ENCODE measurements around the gene NOPCHAP1. TPM values are rescaled to one million over a fixed set of nuclear protein-coding genes. Genes with fewer than 3 reads are reported as not detected.

Gene NOPCHAP1
- total and polyA plus RNA-seq, 2 experiments from 2014 or later, result 7.5 to 25.6 TPM

GRCh38 chr12:104956870-104957718 is 29.0 kb upstream of the NOPCHAP1 start:
- peak in 1 of 2 donors; percentile 66 for DNase-seq (ENCODE audit: low read depth in 1 of 2, low spot score in 1 of 2)
- H3K4me3 ChIP-seq, result peak overlapping the region; percentile 73
- TF ChIP-seq CTCF (IDR thresholded peaks at IDR 0.05; ENCODE audit: low read depth, low read length), result no peak
- H3K27ac ChIP-seq, result no peak overlapping the region
- H3K27me3 ChIP-seq, result peaks cover 42% of the 10 kb centered on the region
- no peaks in the 10 kb centered on the region for H3K9me3 ChIP-seq (ENCODE audit: low read depth)
- no peaks in the 10 kb centered on the region for H3K36me3 ChIP-seq
- no peaks in the 10 kb centered on the region for H3K4me1 ChIP-seq (ENCODE audit: low read depth)

GRCh38 chr12:104957719-104958000 is 28.5 kb upstream of the NOPCHAP1 start:
- Histone ChIP-seq H3K27me3 (peaks cover 42% of the 10 kb centered on the region), H3K36me3 (no peaks in the 10 kb centered on the region), H3K4me3 (peak overlapping the region; percentile 73), H3K27ac (no peak overlapping the region), H3K9me3 (ENCODE audit: low read depth) (no peaks in the 10 kb centered on the region), H3K4me1 (ENCODE audit: low read depth) (no peaks in the 10 kb centered on the region)
- no peak for DNase-seq (ENCODE audit: low read depth in 1 of 2, low spot score in 1 of 2)
- TF ChIP-seq CTCF (IDR thresholded peaks at IDR 0.05; ENCODE audit: low read depth, low read length), result no peak

GRCh38 chr12:104958001-104958804 is 27.9 kb upstream of the NOPCHAP1 start, which contains the start of gene SLC41A2:
SLC41A2 (minus strand) TSS chr12:104958290; CDS start chr12:104928527, 29,763 bp downstream.
- no peak for TF ChIP-seq CTCF (IDR thresholded peaks at IDR 0.05; ENCODE audit: low read depth, low read length)
- DNase-seq (ENCODE audit: low read depth in 1 of 2, low spot score in 1 of 2), result peak; percentile 88 to 94
- peak within 1 kb of the TSS; percentile 73 for H3K4me3 ChIP-seq
- no peak within 1 kb of the TSS for H3K27ac ChIP-seq
- H3K36me3 ChIP-seq, result no peaks in the 10 kb centered on the region
- peaks cover 47% of the 10 kb centered on the region for H3K27me3 ChIP-seq
- H3K9me3 ChIP-seq (ENCODE audit: low read depth), result no peaks in the 10 kb centered on the region
- H3K4me1 ChIP-seq (ENCODE audit: low read depth), result no peaks in the 10 kb centered on the region

GRCh38 chr12:104958805-104959334 is 27.2 kb upstream of the NOPCHAP1 start:
- DNase-seq (ENCODE audit: low read depth in 1 of 2, low spot score in 1 of 2), result no peak
- TF ChIP-seq CTCF (IDR thresholded peaks at IDR 0.05; ENCODE audit: low read depth, low read length), result no peak
- Histone ChIP-seq H3K4me1 (ENCODE audit: low read depth) (no peaks in the 10 kb centered on the region), H3K27ac (no peak overlapping the region), H3K27me3 (peaks cover 46% of the 10 kb centered on the region), H3K9me3 (ENCODE audit: low read depth) (no peaks in the 10 kb centered on the region), H3K4me3 (peak overlapping the region; percentile 73), H3K36me3 (no peaks in the 10 kb centered on the region)

- no peaks in the 10 kb centered on the region for H3K4me1 ChIP-seq (ENCODE audit: low read depth)
- TF ChIP-seq CTCF (IDR thresholded peaks at IDR 0.05; ENCODE audit: low read depth, low read length), result no peak
- no peaks in the 10 kb centered on the region for H3K9me3 ChIP-seq (ENCODE audit: low read depth)
- H3K27ac ChIP-seq, result no peak overlapping the region
- H3K27me3 ChIP-seq, result peaks cover 41% of the 10 kb centered on the region
- H3K36me3 ChIP-seq, result no peaks in the 10 kb centered on the region
- no peak overlapping the region for H3K4me3 ChIP-seq
- peak in 1 of 2 donors; percentile 47 for DNase-seq (ENCODE audit: low read depth in 1 of 2, low spot score in 1 of 2)
These were observed 26.7 kb upstream of the NOPCHAP1 start for GRCh38 chr12:104959335-104959841.

Measured in cardiac muscle cell (in vitro differentiated cells and primary cell).